GM19240 (cell line): ENCODE results near the gene R3HDML.

Source experiments
- DNase-seq: peaks from one replicate; pipeline ENCODE4 v3.0.0; 2011; ENCODE audit warnings: low spot score; ENCODE audit not compliant: insufficient read length

The R3HDML gene

GRCh38 chr20:44362466-44362940 lies 25.7 kb downstream of the R3HDML start:
- DNase-seq, result no peak

GRCh38 chr20:44364068-44364467 lies 27.2 kb downstream of the R3HDML start:
- no peak for DNase-seq

- no peak for DNase-seq
Measured at GRCh38 chr20:44364780-44365179, 27.9 kb downstream of the R3HDML start.

- no peak for DNase-seq
Measured at GRCh38 chr20:44367746-44368145, 30.9 kb downstream of the R3HDML start.

GRCh38 chr20:44370639-44371218 lies 33.9 kb downstream of the R3HDML start:
- no peak for DNase-seq

GRCh38 chr20:44382641-44383040 lies 45.8 kb downstream of the R3HDML start:
- DNase-seq, result no peak

- peak; percentile 20 for DNase-seq
Measured at GRCh38 chr20:44384423-44385027, 47.7 kb downstream of the R3HDML start.

GRCh38 chr20:44388466-44389023 lies 51.7 kb downstream of the R3HDML start:
- peak; percentile 40 for DNase-seq

- DNase-seq, result no peak
Measured at GRCh38 chr20:44389871-44390270, 53.0 kb downstream of the R3HDML start.

GRCh38 chr20:44390280-44390679 lies 53.4 kb downstream of the R3HDML start:
- DNase-seq, result no peak

GRCh38 chr20:44392088-44392775 lies 55.4 kb downstream of the R3HDML start:
- DNase-seq, result no peak

GRCh38 chr20:44392776-44393607 lies 56.1 kb downstream of the R3HDML start:
- DNase-seq, result no peak

- no peak for DNase-seq
Measured at GRCh38 chr20:44393608-44394451, 57.0 kb downstream of the R3HDML start.

- no peak for DNase-seq
Measured at GRCh38 chr20:44394452-44394701, 57.5 kb downstream of the R3HDML start.

GRCh38 chr20:44394702-44395460 lies 58.0 kb downstream of the R3HDML start:
- no peak for DNase-seq

GRCh38 chr20:44395461-44396340 lies 58.9 kb downstream of the R3HDML start:
- no peak for DNase-seq

- DNase-seq, result no peak
Measured at GRCh38 chr20:44396369-44397130, 59.7 kb downstream of the R3HDML start.

GRCh38 chr20:44398335-44398734 lies 61.5 kb downstream of the R3HDML start:
- DNase-seq, result no peak
